GM21447 (cell line): Measurements from ENCODE around the gene HNMT.

ENCODE experiments used
- ATAC-seq: cut with Tn5 transposase; IDR thresholded peaks from one replicate; pipeline ENCODE4 v1.9.1; 2021; ENCODE audit not compliant: unreplicated experiment

HNMT gene

DNA sequence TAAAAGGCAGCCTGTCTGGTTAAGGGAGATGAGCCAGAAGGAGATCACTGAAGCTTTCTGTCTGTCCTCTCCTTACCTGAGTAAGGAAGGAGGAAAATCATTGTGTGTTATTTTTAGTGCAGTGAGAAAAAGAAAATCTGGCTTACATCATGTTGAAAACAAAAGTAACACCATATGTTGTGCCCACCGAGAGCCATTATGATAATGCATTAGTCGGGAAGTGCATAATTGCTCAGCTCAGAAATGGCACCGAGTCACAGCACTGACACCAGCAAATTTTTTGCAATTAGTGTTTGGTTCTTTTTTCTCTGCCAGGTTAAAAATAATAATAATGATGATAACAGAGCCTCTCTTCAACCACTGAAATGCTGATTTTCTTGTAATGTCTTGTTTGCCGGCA lies 46.6 kb downstream of the HNMT start:
- ATAC-seq, result no peak

DNA sequence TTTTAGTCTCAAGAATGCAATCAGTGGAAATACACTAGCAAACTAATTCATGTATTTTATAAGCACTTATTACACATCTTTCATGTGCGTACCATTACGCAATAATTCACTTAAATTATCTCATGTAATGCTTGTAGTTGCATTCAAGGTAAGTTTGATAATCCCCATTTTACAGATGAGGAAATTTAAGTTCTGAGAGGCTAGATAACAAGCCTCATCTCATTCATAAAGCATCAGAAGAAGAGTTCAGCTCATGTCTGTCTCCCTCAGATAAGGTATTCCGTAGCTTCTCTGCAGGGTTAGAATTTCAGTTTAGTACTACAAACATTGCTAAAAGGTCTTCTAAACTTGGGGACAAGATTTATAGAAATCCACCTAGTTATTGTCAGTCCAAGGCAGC lies 47.8 kb downstream of the HNMT start:
- no peak for ATAC-seq

DNA sequence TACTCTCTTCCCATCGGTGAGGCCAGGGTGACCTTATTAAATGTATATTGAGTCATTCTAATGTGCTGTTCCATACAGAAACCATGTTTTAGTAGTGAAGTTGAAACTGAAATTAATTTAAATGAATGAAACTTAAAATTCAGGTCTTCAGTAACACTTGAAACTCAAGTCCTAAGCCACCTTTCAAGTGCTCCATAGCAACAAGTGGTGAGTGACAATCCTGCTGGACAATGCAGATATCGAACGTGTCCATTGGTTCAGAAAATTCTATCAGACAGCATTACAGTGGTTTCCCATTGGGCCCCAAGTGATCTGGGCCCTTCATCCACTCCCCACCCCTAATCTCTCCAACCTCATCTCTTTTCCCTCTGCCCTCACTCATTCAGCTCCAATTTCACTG lies 48.7 kb downstream of the HNMT start:
- ATAC-seq, result no peak

DNA sequence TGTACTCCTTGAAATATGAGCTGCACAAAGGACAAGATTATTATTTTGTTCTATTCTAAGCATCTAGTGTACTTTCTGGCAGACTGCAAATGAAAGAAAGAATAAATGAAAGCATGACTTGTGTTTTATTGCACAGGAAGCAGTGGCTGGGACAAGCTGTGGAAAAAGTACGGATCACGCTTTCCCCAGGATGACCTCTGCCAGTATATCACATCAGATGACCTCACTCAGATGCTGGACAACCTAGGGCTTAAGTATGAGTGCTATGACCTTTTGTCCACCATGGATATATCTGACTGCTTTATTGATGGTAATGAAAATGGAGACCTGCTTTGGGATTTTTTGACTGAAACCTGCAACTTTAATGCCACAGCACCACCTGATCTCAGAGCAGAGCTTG lies 49.4 kb downstream of the HNMT start:
- ATAC-seq, result no peak

DNA sequence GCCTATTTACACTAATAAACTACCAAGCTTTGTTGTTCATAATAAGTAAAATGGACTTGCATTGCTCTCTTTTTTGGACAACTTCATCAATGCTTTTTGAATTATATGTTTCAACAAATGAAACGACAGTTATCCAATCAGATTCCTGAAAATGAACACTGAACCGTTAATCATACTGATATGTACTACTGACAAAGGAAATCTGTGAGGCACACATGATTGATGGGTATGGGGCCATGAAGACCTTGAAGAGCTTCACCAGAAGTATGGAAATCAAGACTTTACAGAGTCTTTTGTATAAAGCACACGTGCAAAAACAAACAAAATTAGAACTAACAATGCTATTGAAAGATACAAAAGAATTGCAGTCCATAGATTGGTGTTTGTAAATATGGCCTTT lies 51.2 kb downstream of the HNMT start:
- no peak for ATAC-seq

DNA sequence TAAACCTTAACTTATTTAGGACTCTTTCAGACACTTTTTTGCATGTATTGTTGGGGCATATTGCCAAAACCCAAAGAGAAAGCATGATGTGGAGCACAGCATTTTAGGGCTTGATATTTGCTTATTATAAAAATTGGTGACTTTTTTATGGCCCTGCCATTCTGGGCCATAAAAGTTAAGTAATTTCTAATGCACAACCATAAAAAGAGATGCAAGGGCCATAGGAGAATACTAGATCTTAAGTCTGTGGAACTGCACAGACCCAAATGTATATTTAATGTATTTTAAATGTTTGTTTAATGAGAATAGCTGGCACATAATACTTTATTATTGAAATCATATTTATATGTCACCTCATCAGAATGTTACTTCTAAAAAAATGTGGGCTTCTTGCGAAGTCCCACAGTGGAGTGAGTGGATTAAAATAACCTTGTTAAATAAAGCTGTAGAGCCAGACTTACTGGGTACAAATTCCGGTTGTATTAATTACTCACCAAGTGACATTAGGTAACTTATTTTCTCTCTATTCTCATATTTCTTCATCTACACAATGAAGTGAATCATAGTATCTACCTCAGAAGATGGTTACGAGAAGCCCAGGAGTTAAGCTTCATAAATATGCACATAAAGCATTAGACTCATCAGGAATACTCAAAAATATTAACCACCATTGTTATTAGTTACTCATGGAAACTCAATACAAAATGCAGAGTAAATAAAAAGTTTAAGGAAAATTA lies 52.2 kb downstream of the HNMT start:
- ATAC-seq, result no peak

DNA sequence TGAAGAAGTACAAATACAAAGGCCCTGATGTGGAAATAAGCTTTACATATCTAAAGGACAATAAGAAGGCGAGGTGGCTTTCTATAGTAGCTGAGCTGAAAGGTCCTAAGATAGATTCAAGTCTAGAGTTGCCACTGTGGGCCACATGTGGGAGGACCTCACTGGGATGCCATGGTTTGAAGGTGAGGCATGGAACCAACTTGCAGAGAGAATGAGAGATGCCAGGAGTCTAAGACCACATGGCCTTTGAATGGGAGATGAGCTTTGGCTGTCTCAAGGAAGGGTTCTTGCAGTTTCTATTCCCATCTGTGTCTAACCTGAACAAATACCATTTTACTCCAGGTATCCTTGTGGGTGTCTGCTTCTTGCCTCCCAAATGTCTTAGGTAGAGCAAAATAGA lies 53.6 kb downstream of the HNMT start:
- ATAC-seq, result no peak

DNA sequence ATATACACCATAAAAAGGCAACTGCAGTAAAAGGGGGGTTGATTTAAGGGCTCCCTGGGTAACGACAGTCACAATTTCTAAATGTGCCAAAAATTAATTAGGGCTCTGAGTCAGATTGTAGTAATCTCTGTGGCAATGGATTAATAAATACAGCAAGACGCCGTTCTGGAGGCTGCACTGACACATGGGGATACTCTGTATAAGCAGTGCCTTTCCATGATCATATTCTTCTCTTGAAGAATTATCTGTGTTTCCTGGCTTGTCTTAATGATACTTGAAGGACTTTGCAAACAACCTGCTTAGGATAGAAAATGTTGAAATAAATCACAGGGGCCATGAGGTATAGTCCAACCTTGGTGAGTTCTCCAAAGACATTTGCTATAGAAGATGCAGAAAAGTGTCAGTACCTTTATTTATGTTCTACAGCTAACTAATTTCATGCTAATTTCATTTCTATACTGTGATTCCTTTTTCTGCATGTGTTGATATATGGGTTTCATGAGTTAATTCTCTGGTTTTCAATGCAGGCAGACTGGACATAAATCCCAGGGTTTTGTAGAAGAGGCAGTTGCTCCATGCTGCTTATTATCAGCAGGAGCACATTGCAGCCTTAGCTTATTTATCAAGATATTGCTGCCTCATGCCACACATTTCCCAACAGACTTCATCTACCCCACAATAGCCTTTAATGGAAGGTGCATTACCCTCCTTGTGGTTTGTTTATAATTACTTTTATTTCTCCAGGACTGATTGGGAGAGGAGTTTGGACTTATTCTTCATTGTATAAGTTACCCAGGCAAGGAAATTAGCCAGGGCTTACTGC lies 54.8 kb downstream of the HNMT start:
- no peak for ATAC-seq

DNA sequence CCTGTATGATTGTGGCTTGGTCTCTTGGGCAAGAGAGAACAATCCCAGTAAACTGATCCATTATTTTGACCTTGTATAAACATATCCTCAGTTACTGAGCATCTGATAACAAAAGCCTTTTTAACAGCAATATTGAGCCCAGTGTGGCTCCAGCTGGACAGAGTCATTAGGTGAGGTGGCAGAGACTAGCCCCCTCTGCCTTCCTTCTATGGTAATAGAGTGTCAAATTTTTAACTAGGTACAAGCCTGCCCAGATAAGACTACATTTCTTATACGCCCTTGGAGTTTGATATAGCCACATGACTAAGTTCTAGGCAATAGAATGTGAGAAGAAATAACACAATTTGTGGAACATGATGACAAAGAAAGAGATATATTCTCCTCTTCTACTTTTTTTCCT lies 56.2 kb downstream of the HNMT start:
- no peak for ATAC-seq

DNA sequence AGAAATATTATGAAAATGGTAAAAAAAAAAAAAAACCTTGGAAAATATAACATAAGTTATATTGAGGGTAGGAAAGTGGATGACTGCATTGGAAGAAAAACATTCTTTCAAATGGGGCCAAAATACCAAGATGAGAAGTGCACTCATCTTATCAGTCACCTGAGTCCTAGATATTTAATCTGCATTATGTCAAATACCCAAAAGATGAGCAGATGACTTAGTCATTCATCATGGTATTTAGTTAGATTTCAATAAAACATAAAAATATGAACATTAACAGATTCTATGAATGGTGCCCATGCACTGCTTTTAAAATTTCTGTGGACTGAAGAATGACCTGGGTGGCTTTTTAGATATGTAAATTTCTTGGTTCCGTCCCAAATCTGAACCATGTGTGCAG lies 56.9 kb downstream of the HNMT start:
- ATAC-seq, result no peak

DNA sequence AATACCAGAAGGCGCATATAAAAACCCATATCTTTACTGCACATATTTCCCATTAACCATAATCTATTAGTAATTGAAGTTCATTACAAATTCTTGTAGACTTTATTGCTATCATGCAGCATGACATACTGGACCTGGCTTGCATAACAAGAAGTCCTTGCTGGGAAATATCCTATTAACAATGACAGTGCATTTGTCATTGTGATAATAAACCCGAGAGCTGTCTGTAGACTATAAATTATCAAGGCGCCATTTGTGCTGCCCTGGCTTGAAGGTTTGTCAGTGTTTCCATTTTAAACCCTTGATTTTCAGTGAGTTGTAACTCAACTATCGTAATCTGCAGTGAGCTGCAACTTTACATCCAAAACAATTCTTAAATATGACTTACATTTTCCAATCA lies 59.0 kb downstream of the HNMT start:
- no peak for ATAC-seq

DNA sequence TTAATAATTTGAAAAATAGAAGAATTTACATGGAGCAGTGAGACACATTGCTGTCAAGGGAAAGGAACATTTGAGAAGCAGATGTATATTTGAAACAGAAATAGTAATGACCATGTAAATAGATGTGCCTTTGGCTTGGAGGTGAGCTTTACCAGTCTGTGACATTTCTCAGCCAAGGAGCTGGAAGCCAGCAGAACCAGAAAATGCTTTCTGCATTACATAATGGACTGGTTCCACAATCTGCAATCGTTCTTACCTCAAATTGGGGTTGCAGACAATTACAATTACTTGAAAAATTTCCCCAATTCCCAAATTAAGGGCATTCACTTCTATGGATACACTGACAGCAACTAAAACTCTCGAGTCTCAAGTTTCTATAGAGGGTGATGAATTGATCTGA lies 59.7 kb downstream of the HNMT start:
- ATAC-seq, result no peak

DNA sequence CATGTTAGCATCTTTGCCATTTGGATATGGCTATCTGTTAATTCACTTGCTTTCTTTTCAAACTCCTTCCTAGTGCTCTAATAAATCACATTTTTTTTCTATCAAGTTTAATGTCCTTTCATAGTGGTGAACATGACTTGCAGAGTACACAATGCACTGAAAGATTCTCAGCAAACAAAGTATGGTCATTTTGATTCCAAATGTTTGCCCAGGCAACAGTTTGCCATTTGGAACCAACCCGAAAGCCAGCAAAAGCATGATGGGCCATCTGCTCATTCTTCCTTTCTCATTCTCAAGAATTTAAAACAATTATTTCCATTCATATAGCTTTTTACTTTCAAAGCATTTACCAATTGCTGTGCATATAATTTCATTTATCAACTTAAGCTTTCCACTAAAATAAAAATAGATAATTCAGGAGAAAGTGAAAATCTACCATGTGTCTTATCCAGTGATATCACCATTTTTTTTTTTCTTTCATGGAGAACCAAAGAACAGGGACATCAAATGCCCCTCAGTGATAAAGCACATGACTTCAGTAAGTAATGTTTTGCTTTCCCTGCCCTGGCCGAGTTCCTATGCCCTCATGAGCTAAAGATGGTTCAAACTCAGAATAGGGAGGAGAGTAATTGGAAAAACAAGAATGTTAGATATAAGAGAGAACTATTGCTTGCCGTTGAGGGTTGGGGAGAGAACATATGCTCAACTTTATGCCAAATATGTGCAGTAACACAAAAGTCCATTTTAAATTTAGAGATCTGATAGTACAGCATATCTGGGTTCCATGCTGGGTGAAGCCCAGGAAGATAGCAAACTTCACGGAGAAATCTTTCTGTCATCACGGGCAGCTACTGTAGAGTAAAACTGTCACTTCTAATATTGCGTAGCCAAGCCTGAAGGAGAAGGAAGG lies 62.1 kb downstream of the HNMT start:
- ATAC-seq, result no peak

DNA sequence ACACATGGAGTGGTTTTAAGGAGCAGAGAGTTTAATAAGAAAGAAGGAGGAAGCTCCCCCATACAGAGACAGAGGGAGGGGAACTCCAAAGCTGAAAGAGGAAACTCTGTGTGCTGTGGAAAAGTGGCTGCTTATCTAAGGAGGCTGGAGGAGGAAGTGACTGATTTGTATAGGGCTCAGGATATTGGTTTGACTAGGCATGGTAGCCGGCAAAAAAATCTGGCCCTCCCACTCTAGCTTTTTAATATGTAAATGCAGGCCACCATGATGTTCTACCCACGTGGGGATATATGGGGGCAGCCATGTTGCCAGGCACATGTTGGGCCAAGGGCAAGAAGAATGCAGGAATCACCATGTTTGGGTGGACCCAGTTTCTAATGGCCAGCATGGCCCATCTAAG lies 64.3 kb downstream of the HNMT start:
- ATAC-seq, result peak; percentile 42

DNA sequence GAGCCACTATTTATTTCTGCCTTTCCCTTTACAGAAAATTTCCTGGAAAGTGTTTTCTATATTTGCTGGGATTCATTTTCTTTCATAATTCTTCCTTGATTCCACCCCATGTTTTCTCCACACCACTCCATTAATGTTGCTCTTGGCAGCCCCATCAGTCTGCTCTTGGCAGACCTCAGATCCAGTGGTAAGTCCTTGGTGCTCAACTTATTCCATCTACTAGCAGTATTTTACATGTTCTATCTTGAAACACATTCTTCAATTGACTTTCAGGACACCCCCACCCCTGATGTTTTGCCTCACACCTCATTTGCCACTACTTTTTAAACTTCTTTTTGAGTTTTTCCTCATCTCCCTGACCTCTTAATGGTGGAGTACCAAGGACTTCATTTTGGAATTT lies 65.0 kb downstream of the HNMT start:
- ATAC-seq, result no peak

DNA sequence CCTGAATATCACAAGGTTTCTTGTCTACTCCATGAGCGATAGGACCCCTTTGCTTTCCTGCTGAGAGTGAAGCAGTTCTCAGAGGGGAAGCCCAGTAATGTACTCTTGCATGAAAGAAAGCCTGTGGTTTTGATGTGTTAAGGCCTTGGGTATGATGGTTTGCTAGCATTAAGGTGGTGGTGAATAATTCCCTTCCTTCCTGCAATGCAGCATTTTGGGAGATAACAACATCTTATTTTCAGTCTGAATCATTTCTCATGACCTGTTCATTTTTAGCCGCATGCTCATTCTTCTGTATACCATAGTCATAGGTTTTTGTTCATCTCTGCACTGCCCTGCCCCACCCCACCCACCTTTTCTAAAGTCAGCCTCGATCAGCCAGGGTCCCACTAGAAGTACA lies 66.2 kb downstream of the HNMT start:
- ATAC-seq, result peak; percentile 75

DNA sequence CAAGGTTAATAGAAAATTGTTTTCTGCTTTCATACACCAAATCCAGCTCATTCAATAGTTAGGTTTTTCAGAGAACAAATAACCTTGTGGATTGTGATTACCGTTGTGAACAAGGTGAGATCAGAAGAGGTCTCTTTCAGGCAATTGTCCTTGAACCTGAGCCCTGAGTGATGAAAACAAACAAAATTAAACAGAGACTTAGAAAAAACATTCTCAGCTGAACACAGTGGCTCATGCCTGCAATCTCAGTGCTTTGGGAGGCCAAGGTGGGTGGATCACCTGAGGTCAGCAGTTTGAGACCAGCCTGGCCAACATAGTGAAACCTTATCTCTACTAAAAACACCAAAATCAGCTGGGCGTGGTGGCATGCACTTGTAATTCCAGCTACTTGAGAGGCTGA lies 68.1 kb downstream of the HNMT start:
- no peak for ATAC-seq

DNA sequence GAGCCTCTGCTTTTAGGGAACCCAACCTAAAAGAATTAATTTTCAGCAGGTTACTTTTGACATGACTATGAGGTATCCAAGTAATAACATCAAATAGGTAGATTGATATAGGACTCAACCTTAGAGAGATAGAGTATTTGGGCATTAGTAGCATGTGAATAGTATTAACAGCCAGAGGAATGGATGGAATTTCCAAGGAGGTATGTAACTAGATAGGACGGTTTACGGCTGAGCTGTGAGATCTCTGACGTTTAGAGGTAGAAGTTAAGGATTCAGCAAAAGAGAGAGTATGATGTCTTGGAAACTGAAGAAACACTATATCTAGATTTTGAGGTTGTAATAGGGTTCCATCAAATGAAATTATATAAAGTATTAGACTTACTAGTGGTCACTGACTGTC lies 70.3 kb downstream of the HNMT start:
- no peak for ATAC-seq

DNA sequence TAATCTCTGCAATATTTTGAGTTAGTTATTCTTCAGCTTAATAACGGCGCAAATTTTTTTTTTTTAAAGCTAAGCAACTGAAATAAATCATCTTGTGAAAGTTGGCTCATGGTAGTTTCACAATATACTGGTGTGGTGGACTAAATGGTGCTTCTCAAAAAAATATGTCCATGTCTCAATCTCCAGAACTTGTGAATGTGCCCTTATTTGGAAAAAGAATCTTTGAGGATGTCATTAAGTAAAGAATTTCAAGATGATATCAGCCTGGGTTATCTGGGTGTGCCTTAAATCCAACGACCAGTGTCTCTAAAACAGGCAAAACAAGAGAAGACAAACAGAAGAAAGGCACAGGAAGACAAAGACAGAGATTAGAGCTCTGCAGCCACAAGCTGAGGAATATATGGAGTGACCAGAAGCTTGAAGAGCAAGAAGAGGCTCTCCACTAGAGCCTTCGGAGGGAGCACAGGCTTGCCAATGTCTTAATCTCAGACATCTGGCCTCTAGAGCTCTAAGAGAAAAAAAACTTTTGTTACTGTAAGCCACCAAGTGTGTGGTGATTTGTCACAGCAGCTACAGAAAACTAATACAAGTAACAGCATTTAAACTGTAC lies 71.4 kb downstream of the HNMT start:
- no peak for ATAC-seq

DNA sequence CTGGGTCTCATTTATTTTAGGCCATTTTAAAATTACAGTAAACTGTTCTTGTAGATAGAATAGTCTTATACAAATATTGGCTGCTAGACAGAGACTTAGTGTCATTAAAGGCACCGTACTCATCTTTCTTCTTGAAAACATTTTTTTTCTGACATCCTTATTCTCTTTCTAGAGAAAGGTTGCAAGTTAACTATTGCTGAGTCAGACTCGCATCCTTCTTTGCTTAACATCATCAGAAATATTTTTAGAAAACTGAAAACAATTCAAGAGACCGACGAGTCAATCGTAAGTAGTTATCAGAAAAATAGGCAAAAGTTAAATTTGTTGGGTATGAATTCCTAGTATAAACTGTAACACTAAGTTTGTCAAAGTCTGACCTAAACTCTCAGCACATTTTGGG lies 72.2 kb downstream of the HNMT start:
- ATAC-seq, result no peak

DNA sequence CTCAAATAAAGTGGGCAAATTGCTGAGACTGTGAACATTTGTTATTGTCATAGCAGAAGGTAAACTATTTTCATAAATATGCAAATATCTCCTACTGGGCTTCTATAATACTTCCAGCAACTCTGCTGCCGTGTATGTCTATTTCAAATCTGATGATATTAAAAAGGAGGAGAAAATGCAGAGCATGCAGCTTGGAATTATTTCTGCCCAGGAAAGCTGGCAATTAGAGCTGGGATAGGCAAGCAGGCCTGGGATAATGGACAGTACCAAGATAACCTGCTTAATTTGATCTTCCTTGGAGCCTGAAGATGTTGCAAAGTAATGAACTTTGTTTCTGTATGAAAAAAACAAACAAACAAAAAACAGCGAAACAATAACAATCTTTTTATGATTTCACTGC lies 72.8 kb downstream of the HNMT start:
- no peak for ATAC-seq
